ENCODE measurements around the gene SOD3. TPM values are rescaled to one million over a fixed set of nuclear protein-coding genes. Genes with fewer than 3 reads are reported as not detected.

The SOD3 gene
- total and polyA plus RNA-seq, 4 donors: 2.6 to 8.1 (median 4.6) TPM

- WGBS: 97% methylated on average over 2 of the region's 2 CpGs
These were observed 54.4 kb downstream of the SOD3 start for GRCh38 chr4:24849756-24850155.

More at GRCh38 chr4:24849756-24850155, 54.4 kb downstream of the SOD3 start:
- Histone ChIP-seq H3K4me1 (ENCODE audit: control insufficient read depth in 4 of 4, insufficient read depth in 4 of 4, low read length in 3 of 4) (no peaks in the 10 kb centered on the region), H3K27ac (ENCODE audit: low read depth in 1 of 2, low read length in 2 of 2) (no peak overlapping the region), H3K36me3 (ENCODE audit: control insufficient read depth in 4 of 4, insufficient read depth in 3 of 4, low read depth in 1 of 4, low read length in 3 of 4) (peaks cover 0 to 3% (median under 1%) of the 10 kb centered on the region in 4 donors), H3K27me3 (ENCODE audit: control insufficient read depth in 4 of 4, insufficient read depth in 4 of 4, low read length in 3 of 4) (no peaks in the 10 kb centered on the region), H3K9ac (ENCODE audit: low read depth in 1 of 2, low read length in 2 of 2) (no peak overlapping the region), H3K4me3 (ENCODE audit: low read depth in 1 of 3, low read length in 3 of 3) (no peak overlapping the region), H3K9me3 (ENCODE audit: control insufficient read depth in 4 of 4, low read length in 3 of 4) (no peaks in the 10 kb centered on the region)
- no peak for DNase-seq (ENCODE audit: low spot score)
- no peak for TF ChIP-seq RXRA (IDR thresholded peaks at IDR 0.05)
- TF ChIP-seq FOXA2 (IDR thresholded peaks at IDR 0.05): no peak

Small RNAs within 50 kb of the gene (small RNA-seq; reads per million reads assigned to genes)
- not detected for gene AC006390.1

Other genes starting within 250 kb of the SOD3 start
- gene DHX15, start 211.0 kb upstream of the SOD3 start, total RNA-seq: 10 to 100 TPM; 73.7 to 80.9 TPM
- gene DHX15, start 211.0 kb upstream of the SOD3 start, polyA plus RNA-seq: 10 to 100 TPM; 25.2 to 29.3 TPM
- gene CCDC149, start 117.5 kb downstream of the SOD3 start, total RNA-seq: 10 to 100 TPM in 1 of 2 donors, 1 to 10 TPM in 1; 1.4 to 11.2 TPM
- gene CCDC149, start 117.5 kb downstream of the SOD3 start, polyA plus RNA-seq: 1 to 10 TPM; 2.6 to 4.3 TPM
- gene LGI2, start 235.4 kb downstream of the SOD3 start, total RNA-seq: under 1 TPM; 0.08 to 0.19 TPM
- under 1 TPM in 1 of 2 donors, not detected in 1; 0.05 TPM for gene LGI2, start 235.4 kb downstream of the SOD3 start, polyA plus RNA-seq